ENCODE results near the gene CLEC2L. TPM values are rescaled to one million over a fixed set of nuclear protein-coding genes. Genes with fewer than 3 reads are reported as not detected.

The CLEC2L gene
- total RNA-seq, 4 donors from 2014 or later: 17.3 TPM; not detected in 3

- H3K27me3 ChIP-seq: peaks cover 5% of the 10 kb centered on the region
- H3K4me3 ChIP-seq: no peak overlapping the region
- H3K9me3 ChIP-seq: no peaks in the 10 kb centered on the region
- intact Hi-C loops (cut with DNase I; ENCODE audit: low total_unique reads): no loop called here
- DNase-seq: peak; percentile 23
- TF ChIP-seq, protein P1, sequence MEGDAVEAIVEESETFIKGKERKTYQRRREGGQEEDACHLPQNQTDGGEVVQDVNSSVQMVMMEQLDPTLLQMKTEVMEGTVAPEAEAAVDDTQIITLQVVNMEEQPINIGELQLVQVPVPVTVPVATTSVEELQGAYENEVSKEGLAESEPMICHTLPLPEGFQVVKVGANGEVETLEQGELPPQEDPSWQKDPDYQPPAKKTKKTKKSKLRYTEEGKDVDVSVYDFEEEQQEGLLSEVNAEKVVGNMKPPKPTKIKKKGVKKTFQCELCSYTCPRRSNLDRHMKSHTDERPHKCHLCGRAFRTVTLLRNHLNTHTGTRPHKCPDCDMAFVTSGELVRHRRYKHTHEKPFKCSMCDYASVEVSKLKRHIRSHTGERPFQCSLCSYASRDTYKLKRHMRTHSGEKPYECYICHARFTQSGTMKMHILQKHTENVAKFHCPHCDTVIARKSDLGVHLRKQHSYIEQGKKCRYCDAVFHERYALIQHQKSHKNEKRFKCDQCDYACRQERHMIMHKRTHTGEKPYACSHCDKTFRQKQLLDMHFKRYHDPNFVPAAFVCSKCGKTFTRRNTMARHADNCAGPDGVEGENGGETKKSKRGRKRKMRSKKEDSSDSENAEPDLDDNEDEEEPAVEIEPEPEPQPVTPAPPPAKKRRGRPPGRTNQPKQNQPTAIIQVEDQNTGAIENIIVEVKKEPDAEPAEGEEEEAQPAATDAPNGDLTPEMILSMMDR (IDR thresholded peaks at IDR 0.05): no peak
- TF ChIP-seq POLR2AphosphoS5 (IDR thresholded peaks at IDR 0.05): no peak
- no peak for TF ChIP-seq EP300 (IDR thresholded peaks at IDR 0.05; ENCODE audit: low read depth)
- no peak for TF ChIP-seq POLR2A (IDR thresholded peaks at IDR 0.05)
- H3K27ac ChIP-seq: no peak overlapping the region
- in situ Hi-C loops (cut with MboI; ENCODE audit: low pct_ligation_motif_present in 1 of 4, low pct_unique_long_range_greater_than_20kb in 1 of 4, low sequenced_read_pairs in 3 of 4): no loop called here
- WGBS, 2 donors (ENCODE audit: low coverage in 1 of 2): 38 to 49% methylated on average over 7 to 8 of the region's 8 CpGs
- H3K36me3 ChIP-seq: peaks cover 0 to 1% (median 0%) of the 10 kb centered on the region in 4 donors
- H3K4me1 ChIP-seq: peaks cover 0 to 11% (median 0%) of the 10 kb centered on the region in 4 donors
Measured at GRCh38 chr7:139557857-139558581, 34.5 kb downstream of the CLEC2L start.

- H3K27me3 ChIP-seq: peaks cover 5% of the 10 kb centered on the region
- H3K4me1 ChIP-seq: peaks cover 0 to 11% (median 0%) of the 10 kb centered on the region in 4 donors
- TF ChIP-seq, protein P1 (IDR thresholded peaks at IDR 0.05): no peak
- TF ChIP-seq POLR2AphosphoS5 (IDR thresholded peaks at IDR 0.05): no peak
- TF ChIP-seq POLR2A (IDR thresholded peaks at IDR 0.05): no peak
- TF ChIP-seq EP300 (IDR thresholded peaks at IDR 0.05; ENCODE audit: low read depth): no peak
- H3K4me3 ChIP-seq: no peak overlapping the region
- intact Hi-C loops (cut with DNase I; ENCODE audit: low total_unique reads) (no loop called here), in situ Hi-C loops (cut with MboI; ENCODE audit: low pct_ligation_motif_present in 1 of 4, low pct_unique_long_range_greater_than_20kb in 1 of 4, low sequenced_read_pairs in 3 of 4) (no loop called here)
- no peak for DNase-seq
- H3K36me3 ChIP-seq: peaks cover 0 to 1% (median 0%) of the 10 kb centered on the region in 4 donors
- H3K9me3 ChIP-seq: no peaks in the 10 kb centered on the region
- WGBS, 2 donors (ENCODE audit: low coverage in 1 of 2): 84 to 87% methylated on average over 13 to 18 of the region's 18 CpGs
- H3K27ac ChIP-seq: no peak overlapping the region
Measured at GRCh38 chr7:139559364-139560105, 36.0 kb downstream of the CLEC2L start.

- H3K27ac ChIP-seq: no peak overlapping the region
- H3K4me1 ChIP-seq: peaks cover 0 to 11% (median 0%) of the 10 kb centered on the region in 4 donors
- H3K27me3 ChIP-seq: peaks cover 5% of the 10 kb centered on the region
- peaks cover 0 to 1% (median 0%) of the 10 kb centered on the region in 4 donors for H3K36me3 ChIP-seq
- 75 to 85% methylated on average over 2 of the region's 2 CpGs for WGBS, 2 donors (ENCODE audit: low coverage in 1 of 2)
- in situ Hi-C loops (cut with MboI; ENCODE audit: low pct_ligation_motif_present in 1 of 4, low pct_unique_long_range_greater_than_20kb in 1 of 4, low sequenced_read_pairs in 3 of 4) (no loop called here), intact Hi-C loops (cut with DNase I; ENCODE audit: low total_unique reads) (no loop called here)
- no peaks in the 10 kb centered on the region for H3K9me3 ChIP-seq
- no peak overlapping the region for H3K4me3 ChIP-seq
- no peak for TF ChIP-seq EP300 (IDR thresholded peaks at IDR 0.05; ENCODE audit: low read depth)
- TF ChIP-seq, protein P1 (IDR thresholded peaks at IDR 0.05): no peak
- no peak for TF ChIP-seq POLR2AphosphoS5 (IDR thresholded peaks at IDR 0.05)
- no peak for TF ChIP-seq POLR2A (IDR thresholded peaks at IDR 0.05)
- DNase-seq: no peak
Measured at GRCh38 chr7:139560199-139560598, 36.7 kb downstream of the CLEC2L start.

DNA sequence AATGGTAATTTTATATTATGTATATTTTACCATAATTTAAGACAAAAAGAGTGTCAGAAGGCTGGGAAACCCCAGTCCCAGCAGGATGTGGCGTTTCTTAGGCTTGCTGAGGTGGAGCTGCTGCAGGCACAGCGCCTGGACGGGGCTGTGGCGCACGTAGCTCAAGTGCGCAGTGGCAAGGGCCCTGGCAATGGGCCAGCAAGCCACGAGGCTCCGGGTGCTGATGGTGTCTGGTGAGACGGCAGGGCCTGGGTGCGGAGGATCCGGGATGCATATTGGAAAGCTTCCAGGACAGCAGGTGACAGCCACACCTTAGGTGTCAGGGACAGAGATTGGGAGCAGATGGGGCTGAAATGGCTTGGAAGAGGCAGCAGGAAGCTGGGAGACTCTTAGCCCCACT, 37.2 kb downstream of the CLEC2L start:
- in situ Hi-C loops (cut with MboI; ENCODE audit: low pct_ligation_motif_present in 1 of 4, low pct_unique_long_range_greater_than_20kb in 1 of 4, low sequenced_read_pairs in 3 of 4): no loop called here
- Histone ChIP-seq H3K36me3 (peaks cover 0 to 1% (median 0%) of the 10 kb centered on the region in 4 donors), H3K27ac (no peak overlapping the region), H3K27me3 (peaks cover 5% of the 10 kb centered on the region), H3K4me3 (no peak overlapping the region), H3K4me1 (peaks cover 0 to 11% (median 0%) of the 10 kb centered on the region in 4 donors), H3K9me3 (no peaks in the 10 kb centered on the region)
- TF ChIP-seq POLR2AphosphoS5 (IDR thresholded peaks at IDR 0.05) (peak; percentile 48 to 62 (median 57)), POLR2A (IDR thresholded peaks at IDR 0.05) (no peak), EP300 (IDR thresholded peaks at IDR 0.05; ENCODE audit: low read depth) (no peak)
- TF ChIP-seq, protein P1 (IDR thresholded peaks at IDR 0.05): no peak
- DNase-seq: peak; percentile 75
- 33 to 62% methylated on average over 3 to 11 of the region's 11 CpGs for WGBS, 2 donors (ENCODE audit: low coverage in 1 of 2)
- intact Hi-C loops (cut with DNase I; ENCODE audit: low total_unique reads): no loop called here

Measured in transverse colon (tissue), 4 donors.